GM12878 (cell line): Measurements from ENCODE around the gene SLCO2A1. TPM values are rescaled to one million over a fixed set of nuclear protein-coding genes. Genes with fewer than 3 reads are reported as not detected.

Experiments
- ATAC-seq: fragments of 200-7000 bp; cut with Tn5 transposase; 3 replicates; pipeline ENCODE4 v1.9.1; 2020; ENCODE audit warnings: mild to moderate bottlenecking, moderate library complexity
- BruUV-seq: library from RNA; stranded (reverse); fragments of 400-500 nt; replicated peaks from 2 replicates; lab custom pipeline; 2021; lab: Mats Ljungman, UMichigan
- CTCF ChIA-PET: fragments of 300-600 bp; sonication (Branson Sonifier 250); formaldehyde crosslinking; extraction: SDS; loops from one replicate; lab custom pipeline; 2021; ENCODE audit warnings: inconsistent platforms; lab: Yijun Ruan, JAX
- POLR2A ChIA-PET: fragments of 350-600 bp; formaldehyde crosslinking; extraction: SDS; loops from one replicate; lab custom pipeline; 2021; ENCODE audit warnings: inconsistent platforms; lab: Charles Lee
- RAD21 ChIA-PET: fragments of 300-600 bp; sonication (Branson Sonifier 250); formaldehyde crosslinking; loops from one replicate; lab custom pipeline; 2023; ENCODE audit warnings: antibody characterized with exemption; ENCODE audit not compliant: unreplicated experiment; lab: Charles Lee
- SMC1A ChIA-PET: fragments of 300-600 bp; sonication (Branson Sonifier 250); formaldehyde crosslinking; loops from one replicate; lab custom pipeline; 2023; ENCODE audit not compliant: unreplicated experiment, uncharacterized antibody; lab: Charles Lee
- DNase-seq: peaks from one replicate; pipeline ENCODE4 v3.0.0-alpha.2; 2011; ENCODE audit warnings: low read depth, low spot score
- FAIRE-seq: peaks from 3 replicates; lab custom pipeline; 2011; peaks lifted over from hg19 to GRCh38; lab: Jason Lieb, UNC
- H2AFZ ChIP-seq: 2 replicates; pipeline ENCODE4 v1.6.0; 2011; ENCODE audit warnings: low read depth, low read length, control low read depth; ENCODE audit not compliant: control insufficient read depth
- H3K27ac ChIP-seq: 2 replicates; pipeline ENCODE4 v1.5.1; 2011; ENCODE audit warnings: control low read depth; ENCODE audit not compliant: control insufficient read depth, insufficient read depth
- H3K27me3 ChIP-seq, 2 experiments: replicated peaks in 1 of 2; 2 replicates each; pipeline versions ENCODE4 v1.6.0 to v1.6.1; 2011; ENCODE audit warnings: low read length in 1 of 2; ENCODE audit not compliant: control insufficient read depth in 2 of 2, insufficient read depth in 2 of 2
- H3K36me3 ChIP-seq, 2 experiments: 2 replicates each; pipeline ENCODE4 v1.5.1; 2011; ENCODE audit warnings: low read length in 1 of 2; ENCODE audit not compliant: control insufficient read depth in 2 of 2, insufficient read depth in 2 of 2
- H3K4me1 ChIP-seq: 2 replicates; pipeline ENCODE4 v1.6.1; 2011; ENCODE audit warnings: mild to moderate bottlenecking, low read length, moderate library complexity, mixed read lengths; ENCODE audit not compliant: control insufficient read depth, insufficient read depth
- H3K4me2 ChIP-seq: 2 replicates; pipeline ENCODE4 v1.6.0; 2011; ENCODE audit warnings: control low read depth; ENCODE audit not compliant: control insufficient read depth, insufficient read depth
- H3K4me3 ChIP-seq: fragments of 200-600 bp; sonication (generic); 2 replicates; pipeline ENCODE4 v1.5.1; 2016
- H3K79me2 ChIP-seq: 2 replicates; pipeline ENCODE4 v1.6.0; 2011; ENCODE audit warnings: low read length; ENCODE audit not compliant: control insufficient read depth, insufficient read depth
- H3K9ac ChIP-seq: 2 replicates; pipeline ENCODE4 v1.8.0; 2011; ENCODE audit warnings: low read length, control low read depth, mixed read lengths; ENCODE audit not compliant: control insufficient read depth, insufficient read depth
- H3K9me3 ChIP-seq: replicated peaks from 3 replicates; pipeline ENCODE4 v1.5.1; 2011; ENCODE audit warnings: mild to moderate bottlenecking, low read length; ENCODE audit not compliant: control insufficient read depth, insufficient read depth
- H4K20me1 ChIP-seq: 2 replicates; pipeline ENCODE4 v1.6.0; 2011; ENCODE audit not compliant: control insufficient read depth, insufficient read depth
- BHLHE40 ChIP-seq, 2 experiments: fragments of 450-650 bp in 1 of 2; IDR thresholded peaks; 2 replicates each; pipeline ENCODE4 v1.6.1; 2011 to 2017; ENCODE audit warnings: low read depth in 2 of 2, borderline replicate concordance in 1 of 2, improper control_type of control experiment in 1 of 2, low read length in 1 of 2, mild to moderate bottlenecking in 1 of 2
- IRF4 ChIP-seq: IDR thresholded peaks from 2 replicates; pipeline ENCODE4 v1.6.1; 2011; ENCODE audit warnings: low read depth, low read length
- MYB ChIP-seq: fragments of 150-350 bp; IDR thresholded peaks from 2 replicates; pipeline ENCODE4 v1.6.1; 2014; ENCODE audit warnings: mild to moderate bottlenecking, low read depth, low read length, borderline replicate concordance
- NFIC ChIP-seq: IDR thresholded peaks from 2 replicates; pipeline ENCODE4 v1.6.1; 2012; ENCODE audit warnings: low read depth, mild to moderate bottlenecking, inconsistent platforms, low read length, moderate library complexity
- NR2C2 ChIP-seq: IDR thresholded peaks from 2 replicates; pipeline ENCODE4 v1.6.1; 2011; ENCODE audit warnings: borderline replicate concordance, low read depth; ENCODE audit not compliant: control insufficient read depth, insufficient read length
- SMAD1 ChIP-seq: fragments of 450-650 bp; IDR thresholded peaks from 2 replicates; pipeline ENCODE4 v1.6.1; 2018; ENCODE audit warnings: mild to moderate bottlenecking, low read depth; ENCODE audit not compliant: partially characterized antibody
- ZBTB11 ChIP-seq: fragments of 450-650 bp; formaldehyde crosslinking; IDR thresholded peaks from 2 replicates; pipeline ENCODE4 v1.5.0; 2022; ENCODE audit warnings: mild to moderate bottlenecking, missing genetic modification characterization
- WGBS: methylation state at CpG from one replicate; pipeline ENCODE4 v1.1.6; 2016; ENCODE audit warnings: low lambda C conversion rate; ENCODE audit not compliant: insufficient replicate concordance, insufficient coverage; ENCODE audit errors: missing lambda C conversion rate; 5-methylcytosine and 5-hydroxymethylcytosine counted together
- in situ Hi-C: fragments of 300-500 bp; cut with MboI; formaldehyde crosslinking; loops from 9 replicates; pipeline ENCODE4 v1.14.3; 2018; ENCODE audit warnings: mixed read lengths
- intact Hi-C: fragments of 100-400 bp; cut with micrococcal nuclease; formaldehyde crosslinking; loops from one replicate; pipeline ENCODE4 v1.14.2; 2022; ENCODE audit not compliant: unreplicated experiment
- polyA plus RNA-seq, 11 experiments: library from polyadenylated mRNA; depleted of rRNA in 4 of 11; unstranded in 6 of 11; stranded (reverse) in 5 of 11; fragments of >200 nt; fragmentation: Nextera tagmentation in 4 of 11; fragmentation: Illumina TruSeq in 1 of 11; extraction: Ambion mirVana in 4 of 11; extraction: Trizol in 1 of 11; gene quantifications; 1 replicate in 1 of 11; 2 replicates in 10 of 11; pipeline versions ENCODE4 v1.2.1 to v1.2.3, GENCODE V29; 2011 to 2016; ENCODE audit warnings: inconsistent platforms in 2 of 11, missing spikeins in 2 of 11, low read depth in 1 of 11
- total RNA-seq, 4 experiments: library from RNA; depleted of rRNA in 3 of 4; stranded (reverse); fragments of >200 nt in 3 of 4; fragmentation: Illumina TruSeq in 1 of 4; extraction: Trizol in 1 of 4; gene quantifications; 2 replicates each; pipeline versions ENCODE4 v1.2.1 to v1.2.3, GENCODE V29; 2013 to 2021
- TF ChIP-seq, protein P1 (sequence below): IDR thresholded peaks from 2 replicates; pipeline ENCODE4 v1.6.1; 2011; ENCODE audit warnings: low read depth, low read length, improper control_type of control experiment, borderline replicate concordance

SLCO2A1 gene
- total and polyA plus RNA-seq, 10 of the 15 experiments (the other 5 are each of a cell fraction or from before 2014, with no cell fraction given) = 0.05 TPM; not detected in 9

DNA sequence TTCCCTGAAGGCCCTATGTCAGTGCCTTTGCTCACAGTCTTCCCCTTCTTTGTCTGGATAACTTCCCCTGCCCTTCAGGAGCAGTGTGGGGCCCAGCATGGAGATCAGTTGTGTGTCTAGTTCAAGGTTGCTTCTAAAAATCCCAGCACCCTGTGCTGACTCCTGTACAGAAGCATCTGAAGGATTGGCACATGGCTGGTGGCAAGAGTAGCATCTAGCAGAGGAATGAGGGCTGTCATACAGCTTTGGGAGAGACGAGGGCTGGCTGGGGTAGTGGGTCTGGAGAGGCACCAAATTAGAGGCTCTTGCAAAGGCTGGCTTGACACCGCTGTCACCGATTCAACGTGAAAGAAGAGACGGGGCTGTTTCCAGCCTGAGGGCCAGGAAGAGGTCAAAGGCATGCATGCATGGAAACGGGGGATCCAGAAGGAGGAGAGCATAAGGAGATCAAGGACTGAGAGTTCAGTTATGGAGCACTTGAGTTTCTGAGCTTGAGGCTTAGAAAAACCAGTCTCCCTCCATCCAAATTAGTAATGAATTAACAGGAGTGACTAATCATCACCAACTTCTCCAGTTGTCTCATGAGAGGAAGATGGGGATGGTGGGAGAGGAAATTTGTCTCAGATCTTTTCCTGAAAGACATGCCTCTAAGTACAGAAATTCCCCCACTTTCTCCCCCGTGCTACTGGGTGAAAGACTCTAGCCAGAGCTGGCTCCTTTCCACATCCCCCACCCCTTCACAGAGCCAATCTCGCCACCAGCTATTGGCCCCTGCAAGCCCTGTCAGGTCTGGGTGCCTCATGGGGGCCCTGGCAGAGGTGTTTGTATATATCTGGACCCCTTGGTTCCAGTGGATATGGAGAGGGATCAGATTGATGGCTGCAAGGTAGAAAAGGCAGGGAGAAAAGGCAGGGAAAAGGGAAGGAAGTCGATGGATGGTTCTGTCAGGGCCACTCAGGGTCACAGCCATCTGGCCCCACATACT, 45.9 kb downstream of the SLCO2A1 start:
- RAD21 ChIA-PET = no interaction called here

More for the DNA sequence above, 45.9 kb downstream of the SLCO2A1 start:
- in situ Hi-C loops = no loop called here
- no TSS peak for BruUV-seq
- FAIRE-seq (no peak), DNase-seq (no peak), ATAC-seq (no peak)
- WGBS = 24% methylated on average over 9 of the region's 9 CpGs
- ChIA-PET CTCF (no interaction called here), POLR2A (no interaction called here), SMC1A (no interaction called here)
- H3K79me2 ChIP-seq = no peaks in the 10 kb centered on the region
- no peak overlapping the region for H3K4me3 ChIP-seq
- H3K4me1 ChIP-seq = no peaks in the 10 kb centered on the region
- intact Hi-C loops = no loop called here
- no peak overlapping the region for H3K9ac ChIP-seq
- H2AFZ ChIP-seq = no peak overlapping the region
- peaks cover 0 to 4% of the 10 kb centered on the region in 2 experiments; a peak in 3 of 4 replicates for H3K27me3 ChIP-seq
- H3K36me3 ChIP-seq = no peaks in the 10 kb centered on the region
- no peaks in the 10 kb centered on the region for H4K20me1 ChIP-seq
- H3K4me2 ChIP-seq = no peak overlapping the region
- H3K27ac ChIP-seq = no peak overlapping the region
- TF ChIP-seq MYB (no peak), NR2C2 (no peak), ZBTB11 (CRISPR knock-in tag) (no peak), NFIC (no peak), BHLHE40 (IDR thresholded peaks at IDR 0.05; ENCODE audit: borderline replicate concordance in 1 of 2, low read depth in 2 of 2, low read length in 1 of 2) (no peak), SMAD1 (no peak), IRF4 (no peak)
- TF ChIP-seq, protein P1, sequence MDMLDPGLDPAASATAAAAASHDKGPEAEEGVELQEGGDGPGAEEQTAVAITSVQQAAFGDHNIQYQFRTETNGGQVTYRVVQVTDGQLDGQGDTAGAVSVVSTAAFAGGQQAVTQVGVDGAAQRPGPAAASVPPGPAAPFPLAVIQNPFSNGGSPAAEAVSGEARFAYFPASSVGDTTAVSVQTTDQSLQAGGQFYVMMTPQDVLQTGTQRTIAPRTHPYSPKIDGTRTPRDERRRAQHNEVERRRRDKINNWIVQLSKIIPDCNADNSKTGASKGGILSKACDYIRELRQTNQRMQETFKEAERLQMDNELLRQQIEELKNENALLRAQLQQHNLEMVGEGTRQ = no peak
- H3K9me3 ChIP-seq = no peaks in the 10 kb centered on the region
